ENCODE data around the gene ZNF549.

- TF ChIP-seq, protein P1, sequence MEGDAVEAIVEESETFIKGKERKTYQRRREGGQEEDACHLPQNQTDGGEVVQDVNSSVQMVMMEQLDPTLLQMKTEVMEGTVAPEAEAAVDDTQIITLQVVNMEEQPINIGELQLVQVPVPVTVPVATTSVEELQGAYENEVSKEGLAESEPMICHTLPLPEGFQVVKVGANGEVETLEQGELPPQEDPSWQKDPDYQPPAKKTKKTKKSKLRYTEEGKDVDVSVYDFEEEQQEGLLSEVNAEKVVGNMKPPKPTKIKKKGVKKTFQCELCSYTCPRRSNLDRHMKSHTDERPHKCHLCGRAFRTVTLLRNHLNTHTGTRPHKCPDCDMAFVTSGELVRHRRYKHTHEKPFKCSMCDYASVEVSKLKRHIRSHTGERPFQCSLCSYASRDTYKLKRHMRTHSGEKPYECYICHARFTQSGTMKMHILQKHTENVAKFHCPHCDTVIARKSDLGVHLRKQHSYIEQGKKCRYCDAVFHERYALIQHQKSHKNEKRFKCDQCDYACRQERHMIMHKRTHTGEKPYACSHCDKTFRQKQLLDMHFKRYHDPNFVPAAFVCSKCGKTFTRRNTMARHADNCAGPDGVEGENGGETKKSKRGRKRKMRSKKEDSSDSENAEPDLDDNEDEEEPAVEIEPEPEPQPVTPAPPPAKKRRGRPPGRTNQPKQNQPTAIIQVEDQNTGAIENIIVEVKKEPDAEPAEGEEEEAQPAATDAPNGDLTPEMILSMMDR (IDR thresholded peaks at IDR 0.05), result no peak
- no peak for TF ChIP-seq POLR2A (IDR thresholded peaks at IDR 0.05)
Measured at GRCh38 chr19:57559404-57560025, 32.4 kb downstream of the ZNF549 start, which contains the start of gene ZNF550.
